ENCODE data around the gene GRK7. TPM values are rescaled to one million over a fixed set of nuclear protein-coding genes. Genes with fewer than 3 reads are reported as not detected.
A peak's percentile ranks its signal among the peaks of the same experiment; 100 is the strongest.
"Not testable (repeated sequence)": the region's sequence is repeated elsewhere in the genome, so short reads cannot be mapped to it uniquely, and the experiment has no call there.

Gene GRK7
- total and polyA plus RNA-seq, 4 donors, result 0.20 to 0.22 (median 0.21) TPM; not detected in 1

DNA sequence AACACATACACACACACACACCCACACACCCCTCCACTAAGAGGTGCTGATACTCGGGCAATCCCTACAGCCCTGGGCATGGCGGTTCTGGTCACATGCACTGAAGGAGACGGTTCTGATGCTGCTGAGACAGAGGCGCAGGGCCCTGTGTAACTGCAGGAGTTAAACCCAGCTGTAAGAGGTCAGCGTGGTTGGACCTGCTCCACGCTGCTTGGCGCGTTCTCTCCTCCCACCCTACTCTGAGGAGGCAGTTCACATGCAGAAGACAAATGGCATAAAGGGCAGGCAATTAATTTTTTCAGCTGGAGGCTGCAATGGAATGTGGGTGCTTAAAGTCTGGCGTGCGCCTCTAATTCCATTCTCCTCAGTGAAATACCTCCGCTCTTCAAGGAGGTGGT lies 35.2 kb downstream of the GRK7 start:
- WGBS (ENCODE audit: insufficient coverage), result 61% methylated on average over 3 of the region's 11 CpGs
- Histone ChIP-seq H3K9me3 (ENCODE audit: control insufficient read depth, insufficient read depth, low read length) (peaks cover 2% of the 10 kb centered on the region), H3K27ac (ENCODE audit: low read depth, low read length) (peak overlapping the region; percentile 86), H3K27me3 (ENCODE audit: control insufficient read depth, insufficient read depth, low read length) (no peaks in the 10 kb centered on the region), H3K36me3 (ENCODE audit: control insufficient read depth, insufficient read depth, low read length) (no peaks in the 10 kb centered on the region), H3K4me1 (ENCODE audit: control insufficient read depth, insufficient read depth, low read length) (peaks cover 38% of the 10 kb centered on the region), H3K4me3 (ENCODE audit: low read depth, low read length) (no peak overlapping the region)
- DNase-seq (ENCODE audit: low read depth in 4 of 6, low spot score in 6 of 6), result peak in 2 of 6 donors; percentile 51 to 65

DNA sequence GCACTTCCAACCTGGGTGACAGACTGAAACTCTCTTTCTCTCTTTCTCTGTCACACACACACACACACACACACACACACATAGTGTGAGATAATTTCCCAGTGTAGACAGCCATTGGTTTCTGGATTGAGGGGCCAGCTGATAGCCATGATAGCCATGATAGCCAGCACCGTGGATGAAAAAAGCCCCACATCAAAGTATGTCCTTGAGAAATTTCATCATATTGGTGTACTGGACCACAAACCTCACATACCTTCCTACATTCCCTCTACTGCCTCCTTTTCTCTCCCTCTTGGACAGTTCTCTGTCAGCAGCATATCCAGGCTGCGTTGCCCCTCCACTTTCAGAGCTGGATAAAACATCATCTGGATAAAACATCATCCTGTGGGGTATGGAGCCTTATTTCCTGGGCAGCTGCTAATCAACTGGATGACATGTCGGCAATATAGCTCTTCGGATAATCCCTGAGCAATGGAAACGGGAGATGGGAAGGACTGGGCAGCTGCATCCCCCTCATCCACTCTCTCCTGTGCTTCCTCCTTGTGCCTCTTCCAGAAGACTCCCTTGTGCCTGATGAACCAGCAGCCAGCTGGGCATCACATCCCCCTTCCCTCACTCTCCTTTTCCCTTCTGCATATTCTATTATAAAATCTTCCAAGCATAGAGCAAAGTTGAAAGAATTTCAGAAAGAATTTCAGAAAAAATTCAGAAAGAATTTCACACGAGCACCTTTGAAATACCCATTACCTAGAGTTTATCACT lies 39.3 kb downstream of the GRK7 start:
- no peak for DNase-seq (ENCODE audit: low read depth in 4 of 6, low spot score in 6 of 6)
- 88% methylated on average over 4 of the region's 6 CpGs for WGBS (ENCODE audit: insufficient coverage)
- H3K27me3 ChIP-seq (ENCODE audit: control insufficient read depth, insufficient read depth, low read length), result no peaks in the 10 kb centered on the region
- H3K9me3 ChIP-seq (ENCODE audit: control insufficient read depth, insufficient read depth, low read length), result peaks cover 2% of the 10 kb centered on the region
- peaks cover 14% of the 10 kb centered on the region for H3K4me1 ChIP-seq (ENCODE audit: control insufficient read depth, insufficient read depth, low read length)
- no peak overlapping the region for H3K27ac ChIP-seq (ENCODE audit: low read depth, low read length)
- H3K36me3 ChIP-seq (ENCODE audit: control insufficient read depth, insufficient read depth, low read length), result no peaks in the 10 kb centered on the region
- no peak overlapping the region for H3K4me3 ChIP-seq (ENCODE audit: low read depth, low read length)

DNA sequence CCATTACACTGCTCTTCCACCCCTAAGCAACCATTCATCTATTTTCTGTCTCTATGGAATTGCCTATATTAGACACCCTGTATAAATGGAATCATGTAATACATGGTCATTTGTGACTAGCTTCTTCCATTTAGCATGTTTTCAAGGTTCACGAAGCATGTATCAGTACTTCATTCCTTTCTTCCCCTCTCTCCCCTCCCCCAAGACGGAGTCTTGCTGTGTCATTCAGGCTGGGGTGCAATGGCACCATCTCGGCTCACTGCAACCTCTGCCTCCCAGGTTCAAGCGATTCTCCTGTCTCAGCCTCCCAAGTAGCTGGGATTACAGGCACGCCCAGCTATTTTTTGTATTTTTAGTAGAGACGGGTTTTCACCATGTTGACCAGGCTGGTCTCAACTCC lies 40.3 kb downstream of the GRK7 start:
- H3K27ac ChIP-seq (ENCODE audit: low read depth, low read length); H3K27me3 ChIP-seq (ENCODE audit: control insufficient read depth, insufficient read depth, low read length); DNase-seq (ENCODE audit: low read depth in 4 of 6, low spot score in 6 of 6); H3K9me3 ChIP-seq (ENCODE audit: control insufficient read depth, insufficient read depth, low read length); H3K36me3 ChIP-seq (ENCODE audit: control insufficient read depth, insufficient read depth, low read length); H3K4me3 ChIP-seq (ENCODE audit: low read depth, low read length); H3K4me1 ChIP-seq (ENCODE audit: control insufficient read depth, insufficient read depth, low read length): not testable (repeated sequence)
- WGBS (ENCODE audit: insufficient coverage), result 86% methylated on average over 3 of the region's 6 CpGs

DNA sequence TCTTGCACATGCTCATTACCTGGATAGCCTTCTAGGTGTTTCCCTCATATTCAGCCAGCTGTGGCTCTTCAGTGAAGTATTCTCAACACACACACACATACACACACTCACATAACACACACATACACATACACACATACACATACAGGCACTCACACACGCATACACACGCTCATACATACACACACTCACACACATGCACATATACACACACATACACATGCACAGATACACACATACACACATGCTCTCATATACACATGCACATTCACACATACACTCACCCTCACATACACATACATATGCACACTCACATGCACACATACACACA lies 41.2 kb downstream of the GRK7 start:
- no peak overlapping the region for H3K27ac ChIP-seq (ENCODE audit: low read depth, low read length)
- H3K4me3 ChIP-seq (ENCODE audit: low read depth, low read length), result no peak overlapping the region
- H3K27me3 ChIP-seq (ENCODE audit: control insufficient read depth, insufficient read depth, low read length), result no peaks in the 10 kb centered on the region
- H3K9me3 ChIP-seq (ENCODE audit: control insufficient read depth, insufficient read depth, low read length), result peaks cover 2% of the 10 kb centered on the region
- H3K36me3 ChIP-seq (ENCODE audit: control insufficient read depth, insufficient read depth, low read length), result no peaks in the 10 kb centered on the region
- H3K4me1 ChIP-seq (ENCODE audit: control insufficient read depth, insufficient read depth, low read length), result no peaks in the 10 kb centered on the region
- DNase-seq (ENCODE audit: low read depth in 4 of 6, low spot score in 6 of 6), result no peak
- 97% methylated on average over 2 of the region's 2 CpGs for WGBS (ENCODE audit: insufficient coverage)

GRCh38 chr3:141804778-141805639 lies 41.8 kb downstream of the GRK7 start:
- 93% methylated on average over 17 of the region's 18 CpGs for WGBS (ENCODE audit: insufficient coverage)
- H3K4me1 ChIP-seq (ENCODE audit: control insufficient read depth, insufficient read depth, low read length), result no peaks in the 10 kb centered on the region
- no peak for DNase-seq (ENCODE audit: low read depth in 4 of 6, low spot score in 6 of 6)
- H3K27ac ChIP-seq (ENCODE audit: low read depth, low read length), result no peak overlapping the region
- H3K9me3 ChIP-seq (ENCODE audit: control insufficient read depth, insufficient read depth, low read length), result peaks cover 2% of the 10 kb centered on the region
- H3K4me3 ChIP-seq (ENCODE audit: low read depth, low read length), result no peak overlapping the region
- H3K36me3 ChIP-seq (ENCODE audit: control insufficient read depth, insufficient read depth, low read length), result no peaks in the 10 kb centered on the region
- no peaks in the 10 kb centered on the region for H3K27me3 ChIP-seq (ENCODE audit: control insufficient read depth, insufficient read depth, low read length)

DNA sequence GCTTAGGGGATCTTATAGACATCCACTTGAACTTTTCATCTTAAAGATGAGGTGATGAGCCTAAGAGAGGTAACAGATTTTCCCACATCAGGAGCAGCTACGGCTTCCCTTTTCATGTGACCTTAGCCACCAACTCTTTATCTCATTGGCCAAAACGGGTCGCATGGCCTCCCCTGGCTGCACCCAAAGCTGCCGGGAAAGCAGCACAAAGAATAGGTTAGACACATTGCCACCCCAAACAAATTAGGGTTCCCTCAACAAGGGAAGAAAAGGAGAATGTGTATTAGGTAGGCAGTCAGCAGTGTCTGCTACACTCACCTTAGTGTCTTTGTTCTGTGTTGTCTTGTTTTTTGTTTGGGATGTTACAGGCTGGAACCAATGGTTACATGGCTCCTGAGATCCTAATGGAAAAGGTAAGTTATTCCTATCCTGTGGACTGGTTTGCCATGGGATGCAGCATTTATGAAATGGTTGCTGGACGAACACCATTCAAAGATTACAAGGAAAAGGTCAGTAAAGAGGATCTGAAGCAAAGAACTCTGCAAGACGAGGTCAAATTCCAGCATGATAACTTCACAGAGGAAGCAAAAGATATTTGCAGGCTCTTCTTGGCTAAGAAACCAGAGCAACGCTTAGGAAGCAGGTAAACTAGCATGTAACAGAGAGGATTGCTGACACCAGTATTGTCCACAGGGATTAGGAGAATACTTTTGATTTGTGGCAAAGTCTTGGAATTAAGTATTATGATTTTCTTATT lies 44.2 kb downstream of the GRK7 start:
- DNase-seq (ENCODE audit: low read depth in 4 of 6, low spot score in 6 of 6), result no peak
- Histone ChIP-seq H3K4me1 (ENCODE audit: control insufficient read depth, insufficient read depth, low read length) (no peaks in the 10 kb centered on the region), H3K27me3 (ENCODE audit: control insufficient read depth, insufficient read depth, low read length) (no peaks in the 10 kb centered on the region), H3K9me3 (ENCODE audit: control insufficient read depth, insufficient read depth, low read length) (no peaks in the 10 kb centered on the region), H3K4me3 (ENCODE audit: low read depth, low read length) (no peak overlapping the region), H3K27ac (ENCODE audit: low read depth, low read length) (no peak overlapping the region), H3K36me3 (ENCODE audit: control insufficient read depth, insufficient read depth, low read length) (no peaks in the 10 kb centered on the region)
- 67% methylated on average over 3 of the region's 7 CpGs for WGBS (ENCODE audit: insufficient coverage)

GRCh38 chr3:141808586-141808985 lies 45.4 kb downstream of the GRK7 start:
- WGBS (ENCODE audit: insufficient coverage), result 83% methylated on average over 1 of the region's 5 CpGs

DNA sequence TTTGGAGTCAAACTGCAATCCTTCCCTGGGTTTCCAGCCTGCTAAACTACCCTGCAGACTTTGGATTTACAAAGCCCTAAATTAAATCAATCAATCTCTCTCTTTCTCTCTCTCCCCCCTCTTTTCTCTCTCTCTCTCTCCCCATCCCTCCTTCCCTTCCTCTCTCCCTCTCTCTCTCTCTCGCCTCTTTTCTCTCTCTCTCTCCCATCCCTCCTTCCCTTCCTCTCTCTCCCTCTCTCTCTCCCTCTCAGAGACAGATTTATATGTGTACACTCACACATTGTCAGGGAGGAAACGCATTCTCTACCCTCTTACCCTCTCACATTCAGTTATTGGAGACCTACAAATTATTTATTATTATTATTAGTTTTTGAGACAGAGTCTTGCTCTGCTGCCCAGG lies 47.0 kb downstream of the GRK7 start:
- no CpG with 5 or more reads among the region's 2 CpGs for WGBS (ENCODE audit: insufficient coverage)

More at GRCh38 chr3:141808586-141808985, 45.4 kb downstream of the GRK7 start:
- H3K9me3 ChIP-seq (ENCODE audit: control insufficient read depth, insufficient read depth, low read length), result no peaks in the 10 kb centered on the region
- H3K4me3 ChIP-seq (ENCODE audit: low read depth, low read length), result no peak overlapping the region
- H3K27ac ChIP-seq (ENCODE audit: low read depth, low read length), result no peak overlapping the region
- no peaks in the 10 kb centered on the region for H3K36me3 ChIP-seq (ENCODE audit: control insufficient read depth, insufficient read depth, low read length)
- no peaks in the 10 kb centered on the region for H3K4me1 ChIP-seq (ENCODE audit: control insufficient read depth, insufficient read depth, low read length)
- DNase-seq (ENCODE audit: low read depth in 4 of 6, low spot score in 6 of 6), result no peak
- H3K27me3 ChIP-seq (ENCODE audit: control insufficient read depth, insufficient read depth, low read length), result no peaks in the 10 kb centered on the region

DNA sequence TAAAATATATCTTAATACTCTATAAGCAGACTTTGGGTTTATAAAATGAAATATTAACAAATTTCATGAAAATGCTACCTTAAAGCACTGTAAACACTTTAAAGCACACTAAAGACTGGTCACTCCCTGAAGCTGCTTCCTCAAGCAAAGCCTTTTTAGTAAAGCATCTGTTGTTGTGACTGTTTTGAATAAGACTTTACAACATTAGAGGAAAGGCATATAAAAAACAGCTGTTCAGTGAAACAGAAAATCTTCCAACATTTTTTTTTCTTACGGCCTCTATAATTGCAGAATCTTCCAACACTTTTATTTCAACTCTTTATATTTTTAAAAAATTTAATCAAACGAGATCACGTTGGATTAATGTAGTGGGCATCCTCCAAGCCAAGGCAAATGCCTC lies 48.1 kb downstream of the GRK7 start:
- peak in 1 of 6 donors; percentile 33 for DNase-seq (ENCODE audit: low read depth in 4 of 6, low spot score in 6 of 6)
- Histone ChIP-seq H3K4me3 (ENCODE audit: low read depth, low read length) (no peak overlapping the region), H3K27ac (ENCODE audit: low read depth, low read length) (no peak overlapping the region), H3K4me1 (ENCODE audit: control insufficient read depth, insufficient read depth, low read length) (no peaks in the 10 kb centered on the region), H3K36me3 (ENCODE audit: control insufficient read depth, insufficient read depth, low read length) (no peaks in the 10 kb centered on the region), H3K27me3 (ENCODE audit: control insufficient read depth, insufficient read depth, low read length) (no peaks in the 10 kb centered on the region), H3K9me3 (ENCODE audit: control insufficient read depth, insufficient read depth, low read length) (no peaks in the 10 kb centered on the region)
- WGBS (ENCODE audit: insufficient coverage), result no CpG with 5 or more reads among the region's 3 CpGs

More for the DNA sequence above, 47.0 kb downstream of the GRK7 start:
- no peak overlapping the region for H3K4me3 ChIP-seq (ENCODE audit: low read depth, low read length)
- no peaks in the 10 kb centered on the region for H3K36me3 ChIP-seq (ENCODE audit: control insufficient read depth, insufficient read depth, low read length)
- H3K27me3 ChIP-seq (ENCODE audit: control insufficient read depth, insufficient read depth, low read length), result no peaks in the 10 kb centered on the region
- no peaks in the 10 kb centered on the region for H3K4me1 ChIP-seq (ENCODE audit: control insufficient read depth, insufficient read depth, low read length)
- H3K9me3 ChIP-seq (ENCODE audit: control insufficient read depth, insufficient read depth, low read length), result no peaks in the 10 kb centered on the region
- H3K27ac ChIP-seq (ENCODE audit: low read depth, low read length), result no peak overlapping the region
- DNase-seq (ENCODE audit: low read depth in 4 of 6, low spot score in 6 of 6), result no peak

Data from spinal cord (tissue), 10 donors.